Astrocyte (in vitro differentiated cells and primary cell): ENCODE data around the gene POFUT2. TPM values are rescaled to one million over a fixed set of nuclear protein-coding genes. Genes with fewer than 3 reads are reported as not detected.

Experiments used
- DNase-seq: peaks from one replicate; pipeline ENCODE4 v3.0.0-alpha.2; 2010; ENCODE audit warnings: low read depth
- FAIRE-seq: peaks from 2 replicates; lab custom pipeline; 2011; peaks lifted over from hg19 to GRCh38; lab: Jason Lieb, UNC
- H2AFZ ChIP-seq: 2 replicates; pipeline ENCODE4 v1.6.0; 2012; ENCODE audit warnings: low read depth, low read length, inconsistent platforms
- H3K27ac ChIP-seq: 2 replicates; pipeline ENCODE4 v1.5.1; 2011; ENCODE audit warnings: low read depth, low read length, inconsistent platforms
- H3K27me3 ChIP-seq: 2 replicates; pipeline ENCODE4 v1.6.0; 2011; ENCODE audit warnings: low read length, inconsistent platforms; ENCODE audit not compliant: insufficient read depth
- H3K36me3 ChIP-seq: 2 replicates; pipeline ENCODE4 v1.5.1; 2011; ENCODE audit warnings: low read length, inconsistent platforms; ENCODE audit not compliant: insufficient read depth
- H3K4me1 ChIP-seq: 2 replicates; pipeline ENCODE4 v1.5.1; 2011; ENCODE audit warnings: low read length, inconsistent platforms; ENCODE audit not compliant: insufficient read depth
- H3K4me2 ChIP-seq: 2 replicates; pipeline ENCODE4 v1.6.0; 2012; ENCODE audit warnings: low read length, inconsistent platforms
- H3K4me3 ChIP-seq: 2 replicates; pipeline ENCODE4 v1.5.1; 2011; ENCODE audit warnings: low read depth, mild to moderate bottlenecking, low read length, inconsistent platforms; ENCODE audit not compliant: insufficient read depth
- H3K79me2 ChIP-seq: 2 replicates; pipeline ENCODE4 v1.6.0; 2012; ENCODE audit warnings: mild to moderate bottlenecking, low read length, inconsistent platforms; ENCODE audit not compliant: insufficient read depth
- H3K9ac ChIP-seq: 2 replicates; pipeline ENCODE4 v1.6.0; 2012; ENCODE audit warnings: mild to moderate bottlenecking, low read length, inconsistent platforms
- H3K9me3 ChIP-seq: 2 replicates; pipeline ENCODE4 v1.5.1; 2012; ENCODE audit warnings: low read depth, mild to moderate bottlenecking, low read length, inconsistent platforms; ENCODE audit not compliant: insufficient read depth
- H4K20me1 ChIP-seq: 2 replicates; pipeline ENCODE4 v1.6.0; 2012; ENCODE audit warnings: low read length, inconsistent platforms; ENCODE audit not compliant: insufficient read depth
- H3K27ac Mint-ChIP-seq: one replicate; pipeline ENCODE4 v1.8.0; 2021; ENCODE audit warnings: mild to moderate bottlenecking, mixed read lengths; ENCODE audit not compliant: unreplicated experiment
- H3K27me3 Mint-ChIP-seq: one replicate; pipeline ENCODE4 v1.8.0; 2021; ENCODE audit warnings: low read depth, mixed read lengths; ENCODE audit not compliant: unreplicated experiment
- H3K36me3 Mint-ChIP-seq: one replicate; pipeline ENCODE4 v1.8.0; 2021; ENCODE audit warnings: low read depth, mixed read lengths; ENCODE audit not compliant: unreplicated experiment
- H3K4me1 Mint-ChIP-seq: one replicate; pipeline ENCODE4 v1.8.0; 2021; ENCODE audit warnings: low read depth, mixed read lengths; ENCODE audit not compliant: unreplicated experiment
- H3K4me3 Mint-ChIP-seq: one replicate; pipeline ENCODE4 v1.8.0; 2021; ENCODE audit warnings: mild to moderate bottlenecking, moderate library complexity, mixed read lengths; ENCODE audit not compliant: unreplicated experiment
- H3K9me3 Mint-ChIP-seq: one replicate; pipeline ENCODE4 v1.8.0; 2021; ENCODE audit warnings: mild to moderate bottlenecking, mixed read lengths; ENCODE audit not compliant: unreplicated experiment
- CTCF ChIP-seq: IDR thresholded peaks from 2 replicates; pipeline ENCODE4 v1.5.1; 2011; ENCODE audit warnings: low read depth, mild to moderate bottlenecking, inconsistent platforms, low read length, moderate library complexity; ENCODE audit not compliant: insufficient read depth
- EZH2 ChIP-seq: IDR thresholded peaks from 2 replicates; pipeline ENCODE4 v1.6.1; 2012; ENCODE audit warnings: mild to moderate bottlenecking, low read length, inconsistent platforms; ENCODE audit not compliant: insufficient read depth
- total RNA-seq: library from RNA; stranded (reverse); gene quantifications from 2 replicates; pipeline ENCODE4 v1.2.1, GENCODE V29; 2021

Gene POFUT2
- total RNA-seq, 1 donor from 2014 or later = 109 TPM

GRCh38 chr21:45289134-45289533 lies 1.4 kb upstream of the POFUT2 start:
- no peak overlapping the region for H2AFZ ChIP-seq
- Mint-ChIP-seq H3K27me3 (no peaks in the 10 kb centered on the region), H3K27ac (peak overlapping the region; percentile 62), H3K36me3 (peaks cover 22% of the 10 kb centered on the region), H3K9me3 (no peaks in the 10 kb centered on the region), H3K4me1 (peaks cover 37% of the 10 kb centered on the region), H3K4me3 (peak overlapping the region; percentile 82)
- peaks cover 34% of the 10 kb centered on the region for H4K20me1 ChIP-seq
- H3K27ac ChIP-seq = no peak overlapping the region
- H3K4me2 ChIP-seq = peak overlapping the region; percentile 88
- DNase-seq (no peak), FAIRE-seq (no peak)
- H3K79me2 ChIP-seq = peaks cover 38% of the 10 kb centered on the region
- TF ChIP-seq CTCF (no peak), EZH2 (no peak)
- H3K36me3 ChIP-seq = peaks cover 11% of the 10 kb centered on the region
- peaks cover 34% of the 10 kb centered on the region for H3K4me1 ChIP-seq
- H3K9me3 ChIP-seq = no peaks in the 10 kb centered on the region
- no peaks in the 10 kb centered on the region for H3K27me3 ChIP-seq
- no peak overlapping the region for H3K4me3 ChIP-seq
- peak overlapping the region; percentile 89 for H3K9ac ChIP-seq

GRCh38 chr21:45288441-45288841 lies 746 bp upstream of the POFUT2 start:
- FAIRE-seq = no peak
- peaks cover 35% of the 10 kb centered on the region for H3K4me1 Mint-ChIP-seq

More at GRCh38 chr21:45288441-45288841, 746 bp upstream of the POFUT2 start:
- Histone ChIP-seq H3K27ac (no peak overlapping the region), H3K4me2 (peak overlapping the region; percentile 88), H3K9me3 (no peaks in the 10 kb centered on the region), H4K20me1 (peaks cover 40% of the 10 kb centered on the region), H3K27me3 (no peaks in the 10 kb centered on the region), H3K4me1 (peaks cover 27% of the 10 kb centered on the region), H3K79me2 (peaks cover 45% of the 10 kb centered on the region), H2AFZ (no peak overlapping the region), H3K36me3 (peaks cover 14% of the 10 kb centered on the region), H3K9ac (peak overlapping the region; percentile 89), H3K4me3 (peak overlapping the region; percentile 69)
- peak overlapping the region; percentile 82 for H3K4me3 Mint-ChIP-seq
- TF ChIP-seq CTCF (no peak), EZH2 (no peak)
- H3K9me3 Mint-ChIP-seq = no peaks in the 10 kb centered on the region
- peaks cover 22% of the 10 kb centered on the region for H3K36me3 Mint-ChIP-seq
- H3K27me3 Mint-ChIP-seq = no peaks in the 10 kb centered on the region
- no peak for DNase-seq
- H3K27ac Mint-ChIP-seq = peak overlapping the region; percentile 62
